WTC11 (cell line): ENCODE results near the gene MAN2B2. TPM values are rescaled to one million over a fixed set of nuclear protein-coding genes. Genes with fewer than 3 reads are reported as not detected.

ENCODE experiments used
- ATAC-seq: fragments of 200-7000 bp; cut with Tn5 transposase; 2 replicates; pipeline ENCODE4 v1.10.0; 2021; ENCODE audit warnings: mild to moderate bottlenecking, moderate library complexity
- CTCF ChIA-PET: fragments of 300-600 bp; sonication (Branson Sonifier 250); formaldehyde crosslinking; loops from one replicate; lab custom pipeline; 2021; ENCODE audit warnings: antibody characterized with exemption; lab: Charles Lee
- POLR2A ChIA-PET: fragments of 350-600 bp; sonication (Branson Sonifier 250); formaldehyde crosslinking; loops from one replicate; lab custom pipeline; 2021; ENCODE audit warnings: antibody characterized with exemption; lab: Charles Lee
- DNase-seq: peaks from one replicate; pipeline ENCODE4 v3.0.0; 2021; ENCODE audit warnings: low spot score
- H3K27ac Mint-ChIP-seq: 2 replicates; pipeline ENCODE4 v1.8.0; 2021; ENCODE audit warnings: mixed read lengths
- H3K27me3 Mint-ChIP-seq: 2 replicates; pipeline ENCODE4 v1.8.0; 2021; ENCODE audit warnings: low read depth, mild to moderate bottlenecking, moderate library complexity, mixed read lengths
- H3K36me3 Mint-ChIP-seq: 2 replicates; pipeline ENCODE4 v1.8.0; 2021; ENCODE audit warnings: mixed read lengths
- H3K4me1 Mint-ChIP-seq: 2 replicates; pipeline ENCODE4 v1.8.0; 2022; ENCODE audit warnings: mixed read lengths
- H3K4me3 Mint-ChIP-seq: 2 replicates; pipeline ENCODE4 v1.8.0; 2021; ENCODE audit warnings: mild to moderate bottlenecking, moderate library complexity, mixed read lengths
- H3K9me3 Mint-ChIP-seq: 2 replicates; pipeline ENCODE4 v1.8.0; 2021; ENCODE audit warnings: mixed read lengths
- CREM ChIP-seq: sonication (generic); formaldehyde crosslinking; IDR thresholded peaks from 2 replicates; pipeline ENCODE4 v1.8.1; 2022; ENCODE audit warnings: mild to moderate bottlenecking, missing genetic modification reagents, moderate library complexity
- ELF4 ChIP-seq: sonication (generic); formaldehyde crosslinking; IDR thresholded peaks from 2 replicates; pipeline ENCODE4 v1.8.1; 2022; ENCODE audit warnings: low read depth, mild to moderate bottlenecking, moderate library complexity, missing genetic modification reagents
- ETV6 ChIP-seq: sonication (generic); formaldehyde crosslinking; IDR thresholded peaks from 2 replicates; pipeline ENCODE4 v1.8.1; 2022; ENCODE audit warnings: mild to moderate bottlenecking, missing genetic modification reagents
- FOXJ3 ChIP-seq: sonication (generic); formaldehyde crosslinking; IDR thresholded peaks from 2 replicates; pipeline ENCODE4 v1.9.0; 2021; ENCODE audit warnings: missing genetic modification reagents, mild to moderate bottlenecking, borderline replicate concordance
- GABPB1 ChIP-seq: sonication (generic); formaldehyde crosslinking; IDR thresholded peaks from 2 replicates; pipeline ENCODE4 v1.8.1; 2023; ENCODE audit warnings: mild to moderate bottlenecking, missing genetic modification reagents
- GRHL2 ChIP-seq: fragments of 250-450 bp; sonication (Bioruptor Pico); IDR thresholded peaks from 2 replicates; pipeline ENCODE4 v1.8.0; 2022; ENCODE audit warnings: mild to moderate bottlenecking, moderate library complexity; ENCODE audit not compliant: insufficient replicate concordance, severe bottlenecking
- MYBL2 ChIP-seq: sonication (generic); formaldehyde crosslinking; IDR thresholded peaks from 2 replicates; pipeline ENCODE4 v1.8.1; 2023; ENCODE audit warnings: mild to moderate bottlenecking, moderate library complexity, missing genetic modification reagents
- NR1H2 ChIP-seq: sonication (generic); formaldehyde crosslinking; IDR thresholded peaks from 2 replicates; pipeline ENCODE4 v1.9.0; 2021; ENCODE audit warnings: mild to moderate bottlenecking, moderate library complexity, missing genetic modification reagents
- RORB ChIP-seq: fragments of 250-450 bp; sonication (Bioruptor Pico); IDR thresholded peaks from 2 replicates; pipeline ENCODE4 v1.9.0; 2021; ENCODE audit warnings: mild to moderate bottlenecking
- SOX15 ChIP-seq: fragments of 250-450 bp; sonication (Bioruptor Pico); IDR thresholded peaks from 2 replicates; pipeline ENCODE4 v1.9.0; 2021; ENCODE audit warnings: mild to moderate bottlenecking
- ZNF138 ChIP-seq: sonication (generic); formaldehyde crosslinking; conservative IDR thresholded peaks from 2 replicates; pipeline ENCODE4 v1.8.1; 2022; ENCODE audit warnings: mild to moderate bottlenecking, moderate library complexity, missing genetic modification reagents
- ZNF219 ChIP-seq: sonication (generic); formaldehyde crosslinking; IDR thresholded peaks from 2 replicates; pipeline ENCODE4 v1.8.0; 2023; ENCODE audit warnings: missing genetic modification reagents, mild to moderate bottlenecking, borderline replicate concordance
- ZNF232 ChIP-seq: sonication (generic); formaldehyde crosslinking; IDR thresholded peaks from 2 replicates; pipeline ENCODE4 v1.8.0; 2022; ENCODE audit warnings: mild to moderate bottlenecking, missing genetic modification reagents
- ZNF416 ChIP-seq: fragments of 250-450 bp; sonication (Bioruptor Pico); IDR thresholded peaks from 2 replicates; pipeline ENCODE4 v1.9.0; 2021; ENCODE audit warnings: mild to moderate bottlenecking, inconsistent platforms
- ZNF423 ChIP-seq: fragments of 250-450 bp; sonication (Bioruptor Pico); IDR thresholded peaks from 2 replicates; pipeline ENCODE4 v2.1.2; 2022; ENCODE audit warnings: mild to moderate bottlenecking, moderate library complexity
- total RNA-seq: library from RNA; stranded (reverse); gene quantifications from 3 replicates; pipeline ENCODE4 v1.2.3, GENCODE V29; 2021
- TF ChIP-seq, protein P1 (sequence below): fragments of 250-450 bp; sonication (Bioruptor Pico); conservative IDR thresholded peaks from 2 replicates; pipeline ENCODE4 v1.9.0; 2021; ENCODE audit warnings: mild to moderate bottlenecking
- TF ChIP-seq, protein P2 (sequence below): sonication (generic); formaldehyde crosslinking; IDR thresholded peaks from 2 replicates; pipeline ENCODE4 v1.8.0; 2022; ENCODE audit warnings: mild to moderate bottlenecking, missing genetic modification reagents
- TF ChIP-seq, protein P3 (sequence below): sonication (generic); formaldehyde crosslinking; IDR thresholded peaks from 2 replicates; pipeline ENCODE4 v1.8.1; 2023; ENCODE audit warnings: mild to moderate bottlenecking, missing genetic modification reagents
- TF ChIP-seq, protein P4 (sequence below): sonication (generic); formaldehyde crosslinking; IDR thresholded peaks from 2 replicates; pipeline ENCODE4 v1.8.1; 2022; ENCODE audit warnings: low read depth, mild to moderate bottlenecking, moderate library complexity, missing genetic modification reagents, borderline replicate concordance

Gene MAN2B2
- total RNA-seq, 1 experiment from 2014 or later, result 6.3 TPM

DNA sequence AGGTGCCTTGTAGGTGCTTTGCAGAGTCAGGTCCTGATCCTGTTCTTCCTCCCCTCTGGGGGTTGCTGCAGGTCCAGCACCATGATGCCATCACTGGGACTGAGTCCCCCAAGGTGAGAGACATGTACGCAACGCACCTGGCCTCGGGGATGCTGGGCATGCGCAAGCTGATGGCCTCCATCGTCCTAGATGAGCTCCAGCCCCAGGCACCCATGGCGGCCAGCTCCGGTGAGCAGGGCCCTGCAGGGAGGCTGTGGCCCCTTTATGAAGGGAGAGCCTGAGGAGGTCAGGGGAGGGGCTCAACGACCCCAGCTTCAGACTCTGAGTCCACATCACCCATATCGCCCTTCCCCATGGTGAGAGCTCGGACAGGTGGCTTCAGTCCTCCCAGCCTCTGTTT lies 23.1 kb downstream of the MAN2B2 start:
- POLR2A ChIA-PET, result no interaction called here
- CTCF ChIA-PET, result interaction anchor here (1.4 to 1.5 kb wide), 2 partner anchors 48 to 50 kb away, joined by 4 to 5 read pairs; no protein-coding TSS in a partner anchor
- TF ChIP-seq ELF4 (CRISPR knock-in tag), result no peak
- TF ChIP-seq ZNF219 (CRISPR knock-in tag), result no peak
- no peak for TF ChIP-seq ETV6
- Mint-ChIP-seq H3K27me3 (peaks cover 4% of the 10 kb centered on the region; the same call in 1 of the 2 replicates), H3K27ac (no peak overlapping the region), H3K4me1 (no peaks in the 10 kb centered on the region), H3K9me3 (no peaks in the 10 kb centered on the region), H3K36me3 (peaks cover 2% of the 10 kb centered on the region; the same call in 1 of the 2 replicates), H3K4me3 (no peak overlapping the region)
- ATAC-seq (no peak), DNase-seq (no peak)

DNA sequence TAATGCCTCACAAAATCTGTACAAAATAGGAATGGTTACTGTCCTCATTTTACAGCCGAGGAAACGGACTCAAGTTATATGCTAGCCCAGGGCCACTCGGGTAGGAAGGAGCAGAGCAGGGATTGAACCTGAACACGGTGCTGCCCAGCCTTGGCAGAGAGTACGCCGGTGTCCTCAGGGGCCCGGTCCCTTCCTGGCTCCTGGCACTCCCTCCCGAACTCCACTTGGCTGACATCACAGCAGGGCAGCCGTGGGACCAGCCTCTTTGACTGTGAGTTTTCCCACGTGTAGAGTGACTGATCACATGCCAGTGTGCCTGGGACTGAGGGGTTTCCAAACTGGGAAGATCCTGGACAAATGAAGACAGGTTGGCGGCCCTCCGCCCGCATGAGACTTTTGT lies 23.7 kb downstream of the MAN2B2 start:
- Mint-ChIP-seq H3K9me3 (no peaks in the 10 kb centered on the region), H3K27me3 (peaks cover 4% of the 10 kb centered on the region; the same call in 1 of the 2 replicates), H3K4me3 (no peak overlapping the region), H3K4me1 (no peaks in the 10 kb centered on the region), H3K27ac (no peak overlapping the region), H3K36me3 (peaks cover 2% of the 10 kb centered on the region; the same call in 1 of the 2 replicates)
- ChIA-PET CTCF (no interaction called here), POLR2A (no interaction called here)
- ATAC-seq (no peak), DNase-seq (no peak)
- TF ChIP-seq ZNF416 (CRISPR knock-in tag) (no peak), RORB (CRISPR knock-in tag) (no peak), FOXJ3 (no peak), GRHL2 (CRISPR knock-in tag) (no peak), CREM (CRISPR knock-in tag) (no peak), MYBL2 (CRISPR knock-in tag) (no peak), NR1H2 (CRISPR knock-in tag) (no peak), ZNF138 (CRISPR knock-in tag) (no peak)
- TF ChIP-seq, protein P1, sequence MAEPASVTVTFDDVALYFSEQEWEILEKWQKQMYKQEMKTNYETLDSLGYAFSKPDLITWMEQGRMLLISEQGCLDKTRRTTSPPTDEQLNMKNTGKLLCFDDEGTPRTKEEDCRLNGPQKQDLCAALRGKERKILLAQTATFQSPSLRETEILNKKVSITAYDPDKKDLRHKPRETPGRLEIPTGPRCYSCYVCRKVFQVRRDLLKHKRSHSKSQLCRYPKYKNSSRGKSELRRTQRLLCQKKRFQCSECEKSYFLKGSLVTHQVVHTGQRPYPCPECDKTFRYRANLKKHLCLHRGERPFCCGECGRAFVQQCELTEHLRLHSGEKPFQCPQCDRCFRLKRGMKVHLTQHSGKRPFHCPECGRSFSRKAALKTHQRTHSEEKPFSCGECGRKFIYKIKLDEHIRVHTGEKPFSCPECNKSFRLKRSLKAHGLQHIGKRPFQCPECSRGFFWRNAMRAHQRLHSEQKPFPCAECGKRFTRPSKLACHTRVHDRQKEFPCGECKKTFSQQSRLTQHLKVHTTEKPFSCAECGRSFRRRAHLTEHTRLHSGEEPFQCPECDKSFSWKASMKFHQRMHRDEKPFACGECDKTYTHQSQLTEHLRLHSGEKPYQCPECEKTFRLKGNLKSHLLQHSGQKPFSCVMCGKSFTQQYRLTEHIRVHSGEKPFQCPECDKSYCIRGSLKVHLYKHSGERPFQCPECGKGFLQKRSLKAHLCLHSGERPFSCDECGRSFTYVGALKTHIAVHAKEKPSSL (CRISPR knock-in tag), result no peak

DNA sequence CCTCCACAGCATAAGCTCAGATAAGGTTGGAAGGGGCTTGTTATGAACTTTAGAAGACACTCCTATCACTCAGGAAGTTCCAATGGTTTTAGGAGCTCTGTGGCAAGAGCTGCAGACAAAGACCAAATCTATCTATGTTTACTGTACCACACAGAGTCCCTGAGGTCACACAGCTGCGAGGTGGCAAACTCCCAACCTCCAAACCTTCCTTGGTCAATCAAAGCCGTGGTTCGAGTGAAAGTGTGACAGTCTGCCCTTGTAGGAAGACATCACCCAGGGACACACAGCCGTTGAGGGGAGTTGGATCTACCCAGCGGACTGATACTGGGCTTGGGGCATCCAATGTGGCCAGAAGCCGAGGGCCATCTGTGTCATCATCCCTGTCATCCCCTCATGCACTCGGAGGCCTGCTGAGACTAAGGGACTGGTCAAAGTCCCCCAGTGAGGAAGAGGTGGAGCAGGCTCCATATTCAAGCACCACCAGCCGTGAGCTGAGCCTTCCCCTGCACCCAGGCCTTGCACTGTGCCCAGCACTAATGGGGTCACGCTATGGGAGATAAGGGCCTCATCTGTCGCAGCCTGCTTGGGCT lies 26.8 kb downstream of the MAN2B2 start:
- ChIA-PET CTCF (no interaction called here), POLR2A (no interaction called here)
- Mint-ChIP-seq H3K27ac (no peak overlapping the region), H3K36me3 (peaks cover 16% of the 10 kb centered on the region), H3K4me1 (no peaks in the 10 kb centered on the region), H3K9me3 (peaks cover 13% of the 10 kb centered on the region; the same call in 1 of the 2 replicates), H3K4me3 (no peak overlapping the region), H3K27me3 (peaks cover 7% of the 10 kb centered on the region; the same call in 1 of the 2 replicates)
- peak; percentile 62 for TF ChIP-seq GABPB1
- TF ChIP-seq, protein P2, sequence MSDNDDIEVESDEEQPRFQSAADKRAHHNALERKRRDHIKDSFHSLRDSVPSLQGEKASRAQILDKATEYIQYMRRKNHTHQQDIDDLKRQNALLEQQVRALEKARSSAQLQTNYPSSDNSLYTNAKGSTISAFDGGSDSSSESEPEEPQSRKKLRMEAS, result no peak
- ATAC-seq (no peak), DNase-seq (no peak)

DNA sequence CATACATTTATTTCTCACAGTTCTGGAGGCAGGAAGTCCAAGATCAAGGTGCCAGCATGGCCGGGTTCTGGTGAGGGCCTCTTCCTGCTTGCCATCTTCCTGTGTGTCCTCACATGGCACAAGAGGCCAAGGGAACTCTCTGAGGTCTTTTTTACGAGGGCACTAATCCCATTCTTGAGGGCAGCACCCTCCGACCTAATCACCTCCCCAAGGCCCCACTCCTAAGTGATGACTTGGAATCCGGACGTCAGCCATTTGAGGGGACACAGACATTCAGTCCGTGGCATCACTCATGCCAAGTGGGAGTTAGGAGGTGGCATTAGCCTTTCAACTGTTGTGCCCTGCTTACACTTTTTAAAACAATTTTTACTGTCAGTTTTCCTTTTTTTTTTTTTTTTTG lies 27.3 kb downstream of the MAN2B2 start:
- CTCF ChIA-PET, result no interaction called here
- Mint-ChIP-seq H3K9me3 (peaks cover 13% of the 10 kb centered on the region; the same call in 1 of the 2 replicates), H3K27me3 (peaks cover 7% of the 10 kb centered on the region; the same call in 1 of the 2 replicates), H3K4me3 (no peak overlapping the region), H3K27ac (no peak overlapping the region), H3K36me3 (peaks cover 16% of the 10 kb centered on the region), H3K4me1 (no peaks in the 10 kb centered on the region)
- POLR2A ChIA-PET, result interaction anchor here (0.6 kb wide), 1 partner anchor 233 kb away, joined by 3 read pairs; no protein-coding TSS in a partner anchor
- DNase-seq, result no peak
- no peak for ATAC-seq
- TF ChIP-seq NR1H2 (CRISPR knock-in tag), result no peak
- TF ChIP-seq, protein P3, sequence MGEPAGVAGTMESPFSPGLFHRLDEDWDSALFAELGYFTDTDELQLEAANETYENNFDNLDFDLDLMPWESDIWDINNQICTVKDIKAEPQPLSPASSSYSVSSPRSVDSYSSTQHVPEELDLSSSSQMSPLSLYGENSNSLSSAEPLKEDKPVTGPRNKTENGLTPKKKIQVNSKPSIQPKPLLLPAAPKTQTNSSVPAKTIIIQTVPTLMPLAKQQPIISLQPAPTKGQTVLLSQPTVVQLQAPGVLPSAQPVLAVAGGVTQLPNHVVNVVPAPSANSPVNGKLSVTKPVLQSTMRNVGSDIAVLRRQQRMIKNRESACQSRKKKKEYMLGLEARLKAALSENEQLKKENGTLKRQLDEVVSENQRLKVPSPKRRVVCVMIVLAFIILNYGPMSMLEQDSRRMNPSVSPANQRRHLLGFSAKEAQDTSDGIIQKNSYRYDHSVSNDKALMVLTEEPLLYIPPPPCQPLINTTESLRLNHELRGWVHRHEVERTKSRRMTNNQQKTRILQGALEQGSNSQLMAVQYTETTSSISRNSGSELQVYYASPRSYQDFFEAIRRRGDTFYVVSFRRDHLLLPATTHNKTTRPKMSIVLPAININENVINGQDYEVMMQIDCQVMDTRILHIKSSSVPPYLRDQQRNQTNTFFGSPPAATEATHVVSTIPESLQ, result no peak
- TF ChIP-seq SOX15, result no peak
- no peak for TF ChIP-seq RORB (CRISPR knock-in tag)
- TF ChIP-seq, protein P4, sequence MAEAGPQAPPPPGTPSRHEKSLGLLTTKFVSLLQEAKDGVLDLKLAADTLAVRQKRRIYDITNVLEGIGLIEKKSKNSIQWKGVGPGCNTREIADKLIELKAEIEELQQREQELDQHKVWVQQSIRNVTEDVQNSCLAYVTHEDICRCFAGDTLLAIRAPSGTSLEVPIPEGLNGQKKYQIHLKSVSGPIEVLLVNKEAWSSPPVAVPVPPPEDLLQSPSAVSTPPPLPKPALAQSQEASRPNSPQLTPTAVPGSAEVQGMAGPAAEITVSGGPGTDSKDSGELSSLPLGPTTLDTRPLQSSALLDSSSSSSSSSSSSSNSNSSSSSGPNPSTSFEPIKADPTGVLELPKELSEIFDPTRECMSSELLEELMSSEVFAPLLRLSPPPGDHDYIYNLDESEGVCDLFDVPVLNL (CRISPR knock-in tag), result no peak
- TF ChIP-seq, protein P1 (CRISPR knock-in tag), result no peak
- TF ChIP-seq ZNF423, result no peak
- TF ChIP-seq ZNF232 (CRISPR knock-in tag), result no peak
